ENCODE results near the gene L1CAM.

Gene L1CAM

GRCh38 chrX:153922932-153923857 is 37.2 kb upstream of the L1CAM start:
- DNase-seq, result no peak

- DNase-seq, result no peak
Measured at GRCh38 chrX:153921511-153922446, 35.8 kb upstream of the L1CAM start.

GRCh38 chrX:153921070-153921469 is 35.1 kb upstream of the L1CAM start:
- DNase-seq, result no peak

- no peak for DNase-seq
Measured at GRCh38 chrX:153920546-153920945, 34.6 kb upstream of the L1CAM start.

GRCh38 chrX:153919281-153919680 is 33.3 kb upstream of the L1CAM start:
- DNase-seq, result no peak

GRCh38 chrX:153917869-153918268 is 31.9 kb upstream of the L1CAM start:
- no peak for DNase-seq

GRCh38 chrX:153913701-153914100 is 27.7 kb upstream of the L1CAM start:
- DNase-seq, result no peak

- no peak for DNase-seq
Measured at GRCh38 chrX:153913211-153913610, 27.2 kb upstream of the L1CAM start.

- DNase-seq, result no peak
Measured at GRCh38 chrX:153911798-153912197, 25.8 kb upstream of the L1CAM start.

GRCh38 chrX:153910446-153910845 is 24.5 kb upstream of the L1CAM start:
- no peak for DNase-seq

GRCh38 chrX:153909980-153910360 is 24.0 kb upstream of the L1CAM start:
- no peak for DNase-seq

GRCh38 chrX:153909024-153909979 is 23.3 kb upstream of the L1CAM start:
- no peak for DNase-seq

GRCh38 chrX:153908219-153908860 is 22.4 kb upstream of the L1CAM start:
- no peak for DNase-seq

GRCh38 chrX:153907456-153907855 is 21.5 kb upstream of the L1CAM start:
- DNase-seq, result no peak

- no peak for DNase-seq
Measured at GRCh38 chrX:153906126-153906917, 20.3 kb upstream of the L1CAM start.

- no peak for DNase-seq
Measured at GRCh38 chrX:153905481-153906095, 19.6 kb upstream of the L1CAM start.

- no peak for DNase-seq
Measured at GRCh38 chrX:153903991-153904957, 18.3 kb upstream of the L1CAM start, which contains the start of gene AVPR2. AVPR2 (plus strand) TSS chrX:153904673; CDS start chrX:153905146, 473 bp downstream.

GRCh38 chrX:153903238-153903980 is 17.4 kb upstream of the L1CAM start:
- no peak for DNase-seq

All from effector CD8-positive, alpha-beta T cell (primary cell).